HCT116 (cell line): ENCODE results near the gene ABCC10. TPM values are rescaled to one million over a fixed set of nuclear protein-coding genes. Genes with fewer than 3 reads are reported as not detected.

Experiments used
- ATAC-seq: fragments of 200-7000 bp; cut with Tn5 transposase; 2 replicates; pipeline ENCODE4 v1.9.1; 2020; ENCODE audit warnings: mild to moderate bottlenecking, moderate library complexity
- BruUV-seq: library from RNA; stranded (reverse); fragments of 400-500 nt; replicated peaks from 2 replicates; lab custom pipeline; 2021; lab: Mats Ljungman, UMichigan
- CTCF ChIA-PET: fragments of 300-600 bp; sonication (Branson Sonifier 250); formaldehyde crosslinking; loops from one replicate; lab custom pipeline; 2021; ENCODE audit warnings: antibody characterized with exemption; lab: Charles Lee
- POLR2A ChIA-PET: fragments of 300-600, 350-600 bp; sonication (Branson Sonifier 250); formaldehyde crosslinking; loops from one replicate; lab custom pipeline; 2021; ENCODE audit warnings: antibody characterized with exemption; lab: Charles Lee
- RAD21 ChIA-PET, 2 experiments: fragments of 300-600 bp; sonication (Branson Sonifier 250); formaldehyde crosslinking; loops; one replicate each; lab custom pipeline; 2023; ENCODE audit warnings: low total read pairs in 2 of 2; ENCODE audit not compliant: uncharacterized antibody in 2 of 2, unreplicated experiment in 2 of 2, low non-redundant PET in 1 of 2; lab: Charles Lee
- DNase-seq: peaks from one replicate; pipeline ENCODE4 v3.0.0-alpha.2; 2010; ENCODE audit warnings: low read depth, low spot score
- H2AFZ ChIP-seq: fragments of 200-600 bp; shearing (Covaris generic), sonication (generic); 2 replicates; pipeline ENCODE4 v1.6.1; 2017; ENCODE audit warnings: low read depth, mixed run types, mixed read lengths, antibody characterized with exemption, low read length; ENCODE audit not compliant: poor library complexity, severe bottlenecking
- H3K27ac ChIP-seq: 2 replicates; pipeline ENCODE4 v1.5.1; 2012; ENCODE audit warnings: low read depth, low read length
- H3K27me3 ChIP-seq: fragments of 200-600 bp; sonication (generic); 2 replicates; pipeline ENCODE4 v1.6.1; 2016; ENCODE audit warnings: mixed run types, low read length, mixed read lengths; ENCODE audit not compliant: insufficient read depth
- H3K36me3 ChIP-seq, 2 experiments: fragments of 200-500 bp in 1 of 2; fragments of 200-600 bp in 1 of 2; sonication (Bioruptor generic) in 1 of 2; sonication (generic) in 1 of 2; 2 replicates each; pipeline versions ENCODE4 v1.5.1 to v1.6.1; 2014 to 2016; ENCODE audit warnings: low read length in 2 of 2, inconsistent platforms in 1 of 2, mixed read lengths in 1 of 2, mixed run types in 1 of 2; ENCODE audit not compliant: insufficient read depth in 2 of 2, control insufficient read depth in 1 of 2
- H3K4me1 ChIP-seq, 2 experiments: fragments of 200-600 bp in 1 of 2; sonication (generic) in 1 of 2; 2 replicates each; pipeline versions ENCODE4 v1.5.1 to v1.6.1; 2012 to 2017; ENCODE audit warnings: low read length in 2 of 2, inconsistent platforms in 1 of 2, mild to moderate bottlenecking in 1 of 2, mixed read lengths in 1 of 2, mixed run types in 1 of 2, moderate library complexity in 1 of 2; ENCODE audit not compliant: insufficient read depth in 2 of 2, control insufficient read depth in 1 of 2
- H3K4me2 ChIP-seq: fragments of 200-600 bp; sonication (generic); 2 replicates; pipeline ENCODE4 v1.6.1; 2017; ENCODE audit warnings: mixed run types, low read length, mixed read lengths
- H3K4me3 ChIP-seq, 2 experiments: fragments of 200-600 bp in 1 of 2; sonication (generic) in 1 of 2; replicated peaks in 1 of 2; 2 replicates each; pipeline ENCODE4 v1.5.1; 2011 to 2016; ENCODE audit warnings: low read length in 2 of 2, control low read depth in 1 of 2, low read depth in 1 of 2, mild to moderate bottlenecking in 1 of 2, mixed read lengths in 1 of 2, mixed run types in 1 of 2
- H3K79me2 ChIP-seq: fragments of 200-600 bp; sonication (generic); 2 replicates; pipeline ENCODE4 v1.6.1; 2017; ENCODE audit warnings: mild to moderate bottlenecking, mixed run types, low read length, moderate library complexity, mixed read lengths; ENCODE audit not compliant: insufficient read depth
- H3K9ac ChIP-seq: fragments of 200-600 bp; sonication (generic); 2 replicates; pipeline ENCODE4 v1.6.1; 2016; ENCODE audit warnings: low read length, mixed read lengths
- H3K9me2 ChIP-seq: fragments of 200-600 bp; sonication (generic), shearing (Covaris generic); 2 replicates; pipeline ENCODE4 v1.6.1; 2017; ENCODE audit warnings: mixed run types, mild to moderate bottlenecking, moderate library complexity; ENCODE audit not compliant: insufficient read depth
- H3K9me3 ChIP-seq, 2 experiments: fragments of 200-500 bp in 1 of 2; fragments of 200-600 bp in 1 of 2; sonication (Bioruptor generic) in 1 of 2; sonication (generic) in 1 of 2; 2 replicates each; pipeline ENCODE4 v1.6.1; 2014 to 2017; ENCODE audit warnings: low read length in 2 of 2, mixed read lengths in 2 of 2, inconsistent platforms in 1 of 2, low read depth in 1 of 2, mild to moderate bottlenecking in 1 of 2, mixed run types in 1 of 2, moderate library complexity in 1 of 2; ENCODE audit not compliant: control insufficient read depth in 1 of 2, insufficient read depth in 1 of 2
- H4K20me1 ChIP-seq: fragments of 200-600 bp; sonication (generic), shearing (Covaris generic); 2 replicates; pipeline ENCODE4 v1.6.1; 2017; ENCODE audit warnings: mixed run types, mild to moderate bottlenecking, moderate library complexity; ENCODE audit not compliant: insufficient read depth
- EZH2 ChIP-seq: fragments of 200-600 bp; sonication (generic); IDR thresholded peaks from 2 replicates; pipeline ENCODE4 v1.6.1; 2017; ENCODE audit warnings: antibody characterized with exemption, mixed run types
- EZH2phosphoT487 ChIP-seq: fragments of 200-600 bp; IDR thresholded peaks from 2 replicates; pipeline ENCODE4 v1.6.1; 2018; ENCODE audit warnings: antibody characterized with exemption, borderline replicate concordance
- RAD21 ChIP-seq: IDR thresholded peaks from 2 replicates; pipeline ENCODE4 v1.6.1; 2012; ENCODE audit warnings: low read depth, mild to moderate bottlenecking
- SRF ChIP-seq: IDR thresholded peaks from 2 replicates; pipeline ENCODE4 v1.6.1; 2012; ENCODE audit warnings: low read depth
- ZFX ChIP-seq: fragments of 450-650 bp; IDR thresholded peaks from 2 replicates; pipeline ENCODE4 v1.6.1; 2017
- ZNF274 ChIP-seq: fragments of 200-500 bp; sonication (Bioruptor generic); IDR thresholded peaks from 2 replicates; pipeline ENCODE4 v1.6.1; 2014; ENCODE audit warnings: mild to moderate bottlenecking, low read depth, low read length, inconsistent platforms
- intact Hi-C: fragments of 100-400 bp; cut with micrococcal nuclease; formaldehyde crosslinking; loops from 2 replicates; pipeline ENCODE4 v1.10.0; 2022
- total RNA-seq: library from RNA; stranded (reverse); gene quantifications from one replicate; pipeline ENCODE4 v1.2.1, GENCODE V29; 2021; ENCODE audit not compliant: unreplicated experiment
- TF ChIP-seq, protein P1 (sequence below), 3 experiments: fragments of 200-600 bp in 1 of 3; sonication (generic) in 1 of 3; IDR thresholded peaks in 2 of 3; conservative IDR thresholded peaks in 1 of 3; 2 replicates each; pipeline ENCODE4 v1.5.1; 2012 to 2017; ENCODE audit warnings: low read depth in 2 of 3, low read length in 2 of 3, antibody characterized with exemption in 1 of 3, borderline replicate concordance in 1 of 3, control low read depth in 1 of 3, mild to moderate bottlenecking in 1 of 3, mixed read lengths in 1 of 3, mixed run types in 1 of 3, moderate library complexity in 1 of 3; ENCODE audit not compliant: insufficient read depth in 1 of 3
- TF ChIP-seq, protein P2 (sequence below): IDR thresholded peaks from 2 replicates; pipeline ENCODE4 v1.6.1; 2012; ENCODE audit warnings: low read depth

Gene ABCC10
- total RNA-seq, 1 experiment from 2014 or later: 29.9 TPM

DNA sequence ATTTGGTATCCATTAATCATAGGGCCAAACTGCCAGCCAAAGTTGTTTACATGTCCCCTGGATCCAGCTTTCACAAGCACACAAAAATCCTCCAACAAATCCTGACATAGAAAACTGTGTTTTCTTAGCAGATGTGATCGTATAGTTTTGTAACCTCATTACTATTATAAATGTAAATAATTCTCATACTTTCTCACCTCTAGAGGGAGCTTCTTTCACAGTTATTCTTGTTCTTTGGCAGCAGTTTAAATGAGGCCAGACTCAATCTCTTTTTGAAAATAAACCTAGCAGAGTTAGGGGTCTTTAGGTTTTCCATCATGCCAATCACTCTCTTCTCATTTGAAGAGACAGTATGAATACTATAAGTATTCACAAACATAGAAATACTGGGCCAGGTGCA is 40.8 kb upstream of the ABCC10 start:
- POLR2A ChIA-PET: no interaction called here
- BruUV-seq: no TSS peak
- no peak overlapping the region for H3K4me2 ChIP-seq
- TF ChIP-seq SRF: no peak
- no peak for TF ChIP-seq ZNF274
- TF ChIP-seq, protein P1, sequence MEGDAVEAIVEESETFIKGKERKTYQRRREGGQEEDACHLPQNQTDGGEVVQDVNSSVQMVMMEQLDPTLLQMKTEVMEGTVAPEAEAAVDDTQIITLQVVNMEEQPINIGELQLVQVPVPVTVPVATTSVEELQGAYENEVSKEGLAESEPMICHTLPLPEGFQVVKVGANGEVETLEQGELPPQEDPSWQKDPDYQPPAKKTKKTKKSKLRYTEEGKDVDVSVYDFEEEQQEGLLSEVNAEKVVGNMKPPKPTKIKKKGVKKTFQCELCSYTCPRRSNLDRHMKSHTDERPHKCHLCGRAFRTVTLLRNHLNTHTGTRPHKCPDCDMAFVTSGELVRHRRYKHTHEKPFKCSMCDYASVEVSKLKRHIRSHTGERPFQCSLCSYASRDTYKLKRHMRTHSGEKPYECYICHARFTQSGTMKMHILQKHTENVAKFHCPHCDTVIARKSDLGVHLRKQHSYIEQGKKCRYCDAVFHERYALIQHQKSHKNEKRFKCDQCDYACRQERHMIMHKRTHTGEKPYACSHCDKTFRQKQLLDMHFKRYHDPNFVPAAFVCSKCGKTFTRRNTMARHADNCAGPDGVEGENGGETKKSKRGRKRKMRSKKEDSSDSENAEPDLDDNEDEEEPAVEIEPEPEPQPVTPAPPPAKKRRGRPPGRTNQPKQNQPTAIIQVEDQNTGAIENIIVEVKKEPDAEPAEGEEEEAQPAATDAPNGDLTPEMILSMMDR (IDR thresholded peaks at IDR 0.05 in 2 of 3, conservative IDR thresholded peaks at IDR 0.05 in 1 of 3; ENCODE audit: borderline replicate concordance in 1 of 3, insufficient read depth in 1 of 3, low read depth in 2 of 3, low read length in 2 of 3): 0 out of 6 replicates have a peak, but pooled peaks of 1 of the 3 experiments have one; percentile 9
- no peak for TF ChIP-seq EZH2
- TF ChIP-seq RAD21: peak; percentile 31; the same call in 1 of the 2 replicates
- no peak for TF ChIP-seq EZH2phosphoT487
- TF ChIP-seq ZFX: no peak
- TF ChIP-seq, protein P2, sequence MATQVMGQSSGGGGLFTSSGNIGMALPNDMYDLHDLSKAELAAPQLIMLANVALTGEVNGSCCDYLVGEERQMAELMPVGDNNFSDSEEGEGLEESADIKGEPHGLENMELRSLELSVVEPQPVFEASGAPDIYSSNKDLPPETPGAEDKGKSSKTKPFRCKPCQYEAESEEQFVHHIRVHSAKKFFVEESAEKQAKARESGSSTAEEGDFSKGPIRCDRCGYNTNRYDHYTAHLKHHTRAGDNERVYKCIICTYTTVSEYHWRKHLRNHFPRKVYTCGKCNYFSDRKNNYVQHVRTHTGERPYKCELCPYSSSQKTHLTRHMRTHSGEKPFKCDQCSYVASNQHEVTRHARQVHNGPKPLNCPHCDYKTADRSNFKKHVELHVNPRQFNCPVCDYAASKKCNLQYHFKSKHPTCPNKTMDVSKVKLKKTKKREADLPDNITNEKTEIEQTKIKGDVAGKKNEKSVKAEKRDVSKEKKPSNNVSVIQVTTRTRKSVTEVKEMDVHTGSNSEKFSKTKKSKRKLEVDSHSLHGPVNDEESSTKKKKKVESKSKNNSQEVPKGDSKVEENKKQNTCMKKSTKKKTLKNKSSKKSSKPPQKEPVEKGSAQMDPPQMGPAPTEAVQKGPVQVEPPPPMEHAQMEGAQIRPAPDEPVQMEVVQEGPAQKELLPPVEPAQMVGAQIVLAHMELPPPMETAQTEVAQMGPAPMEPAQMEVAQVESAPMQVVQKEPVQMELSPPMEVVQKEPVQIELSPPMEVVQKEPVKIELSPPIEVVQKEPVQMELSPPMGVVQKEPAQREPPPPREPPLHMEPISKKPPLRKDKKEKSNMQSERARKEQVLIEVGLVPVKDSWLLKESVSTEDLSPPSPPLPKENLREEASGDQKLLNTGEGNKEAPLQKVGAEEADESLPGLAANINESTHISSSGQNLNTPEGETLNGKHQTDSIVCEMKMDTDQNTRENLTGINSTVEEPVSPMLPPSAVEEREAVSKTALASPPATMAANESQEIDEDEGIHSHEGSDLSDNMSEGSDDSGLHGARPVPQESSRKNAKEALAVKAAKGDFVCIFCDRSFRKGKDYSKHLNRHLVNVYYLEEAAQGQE: no peak
- ATAC-seq: no peak
- intact Hi-C loops: no loop called here
- RAD21 ChIA-PET: no interaction called here
- no peaks in the 10 kb centered on the region for H3K4me1 ChIP-seq
- no peaks in the 10 kb centered on the region for H3K36me3 ChIP-seq
- DNase-seq: no peak
- H3K9me2 ChIP-seq: no peaks in the 10 kb centered on the region
- no peak overlapping the region for H3K4me3 ChIP-seq
- H4K20me1 ChIP-seq: no peaks in the 10 kb centered on the region
- no peak overlapping the region for H2AFZ ChIP-seq
- no peak overlapping the region for H3K27ac ChIP-seq
- no peak overlapping the region for H3K9ac ChIP-seq
- no peaks in the 10 kb centered on the region for H3K9me3 ChIP-seq
- CTCF ChIA-PET: no interaction called here
- H3K79me2 ChIP-seq: no peaks in the 10 kb centered on the region
- no peaks in the 10 kb centered on the region for H3K27me3 ChIP-seq
